GM13977 (cell line): Measurements from ENCODE around the gene LGR6.

Experiments used
- DNase-seq: peaks from one replicate; pipeline ENCODE4 v3.0.0; 2012; ENCODE audit warnings: low spot score
- in situ Hi-C: fragments of 300-500 bp; cut with MboI; formaldehyde crosslinking; loops from one replicate; pipeline ENCODE4 v1.12.0; 2022; ENCODE audit warnings: low sequenced_read_pairs, low pct_unique_long_range_greater_than_20kb, mixed read lengths, inconsistent platforms; ENCODE audit not compliant: unreplicated experiment
- TF ChIP-seq, protein P1 (sequence below): IDR thresholded peaks from 2 replicates; pipeline ENCODE4 v1.5.1; 2012; ENCODE audit warnings: mild to moderate bottlenecking, control low read depth; ENCODE audit not compliant: insufficient read depth; ENCODE audit errors: extremely low read depth, missing control alignments

The LGR6 gene

DNA sequence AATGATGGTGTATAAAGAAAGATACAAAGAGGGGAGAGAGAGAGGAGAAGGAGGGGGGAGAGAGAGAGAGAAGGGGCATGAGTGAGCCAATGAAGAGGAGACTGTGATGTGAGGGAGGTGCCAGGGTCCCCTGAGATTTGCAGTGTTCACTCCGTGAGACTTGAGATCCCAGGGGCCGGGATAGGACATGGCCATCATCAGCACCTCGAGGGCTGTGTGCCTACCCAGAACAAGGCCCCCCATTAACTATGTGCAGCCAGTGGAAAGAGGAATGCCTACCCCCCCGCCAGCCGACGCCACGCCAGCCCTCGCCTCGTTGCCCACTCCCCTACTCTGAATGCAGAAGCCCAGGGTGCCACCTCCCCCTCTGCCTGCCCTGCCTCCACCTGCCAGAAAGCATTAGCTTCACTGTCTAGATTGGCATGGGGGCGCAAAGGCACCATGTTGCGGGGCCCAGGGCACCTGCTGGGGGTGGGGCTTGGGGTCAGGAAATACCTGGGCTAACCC lies 14.8 kb downstream of the LGR6 start:
- TF ChIP-seq, protein P1, sequence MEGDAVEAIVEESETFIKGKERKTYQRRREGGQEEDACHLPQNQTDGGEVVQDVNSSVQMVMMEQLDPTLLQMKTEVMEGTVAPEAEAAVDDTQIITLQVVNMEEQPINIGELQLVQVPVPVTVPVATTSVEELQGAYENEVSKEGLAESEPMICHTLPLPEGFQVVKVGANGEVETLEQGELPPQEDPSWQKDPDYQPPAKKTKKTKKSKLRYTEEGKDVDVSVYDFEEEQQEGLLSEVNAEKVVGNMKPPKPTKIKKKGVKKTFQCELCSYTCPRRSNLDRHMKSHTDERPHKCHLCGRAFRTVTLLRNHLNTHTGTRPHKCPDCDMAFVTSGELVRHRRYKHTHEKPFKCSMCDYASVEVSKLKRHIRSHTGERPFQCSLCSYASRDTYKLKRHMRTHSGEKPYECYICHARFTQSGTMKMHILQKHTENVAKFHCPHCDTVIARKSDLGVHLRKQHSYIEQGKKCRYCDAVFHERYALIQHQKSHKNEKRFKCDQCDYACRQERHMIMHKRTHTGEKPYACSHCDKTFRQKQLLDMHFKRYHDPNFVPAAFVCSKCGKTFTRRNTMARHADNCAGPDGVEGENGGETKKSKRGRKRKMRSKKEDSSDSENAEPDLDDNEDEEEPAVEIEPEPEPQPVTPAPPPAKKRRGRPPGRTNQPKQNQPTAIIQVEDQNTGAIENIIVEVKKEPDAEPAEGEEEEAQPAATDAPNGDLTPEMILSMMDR, result no peak
- DNase-seq, result no peak
- in situ Hi-C loops, result no loop called here

DNA sequence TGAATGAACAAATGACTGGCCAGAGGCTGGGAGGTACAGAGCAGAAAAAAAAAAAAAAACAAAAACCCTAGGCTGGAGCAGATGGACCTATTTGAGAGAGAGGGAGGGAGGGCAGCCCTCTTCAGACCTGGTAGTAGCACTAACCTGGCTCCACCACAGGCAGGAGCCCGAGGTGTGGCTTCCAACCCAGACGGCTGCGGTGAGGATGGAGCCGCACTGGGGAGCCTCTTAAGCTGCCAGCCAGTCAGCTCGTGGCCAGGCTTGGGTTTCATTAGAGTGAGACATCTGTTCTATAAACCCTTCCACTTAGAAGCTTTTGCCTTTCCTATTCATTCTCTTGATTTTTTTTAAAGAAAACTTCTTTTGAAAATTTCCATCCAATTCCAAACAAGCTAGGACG lies 16.8 kb downstream of the LGR6 start:
- in situ Hi-C loops, result no loop called here
- no peak for DNase-seq
- TF ChIP-seq, protein P1, result no peak

DNA sequence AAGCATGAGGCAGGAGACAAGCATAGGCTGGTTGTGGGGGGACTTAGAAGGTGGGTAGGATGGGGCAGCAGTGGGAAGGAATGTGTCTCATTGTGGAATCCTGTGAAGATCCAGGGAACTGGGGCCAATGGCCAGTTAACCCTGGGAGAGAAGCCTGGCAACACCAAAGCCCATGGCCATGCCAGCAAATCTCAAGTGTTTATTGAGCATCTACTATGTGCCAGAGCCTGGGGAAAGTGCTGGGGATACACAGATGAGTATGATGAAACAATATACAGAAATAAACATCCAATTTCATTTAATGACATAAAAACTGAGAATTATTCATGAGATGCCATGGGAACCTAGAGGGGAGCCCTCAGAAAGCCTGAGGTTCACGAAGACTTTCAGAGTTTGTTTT lies 17.4 kb downstream of the LGR6 start:
- DNase-seq, result no peak
- TF ChIP-seq, protein P1, result no peak
- in situ Hi-C loops, result no loop called here

DNA sequence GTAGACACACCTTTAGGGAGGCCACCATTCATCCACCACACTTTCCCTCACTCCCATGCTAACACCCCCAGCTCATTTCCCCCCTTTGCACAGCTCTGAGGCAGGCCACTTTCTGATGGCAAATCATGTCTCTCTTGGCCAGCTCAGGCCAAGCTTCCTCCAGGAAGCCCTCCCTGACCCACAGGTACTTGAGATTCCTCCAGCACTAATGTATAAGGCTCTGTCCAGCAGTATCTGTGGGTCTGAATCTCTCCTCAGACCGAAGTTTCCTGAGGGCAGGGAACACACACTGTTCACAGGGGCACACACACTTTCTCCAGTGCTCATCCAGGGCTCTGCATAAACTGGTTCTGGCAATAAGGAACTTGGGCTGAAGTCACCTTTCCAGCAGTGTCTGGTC lies 19.2 kb downstream of the LGR6 start:
- in situ Hi-C loops, result no loop called here
- no peak for DNase-seq

DNA sequence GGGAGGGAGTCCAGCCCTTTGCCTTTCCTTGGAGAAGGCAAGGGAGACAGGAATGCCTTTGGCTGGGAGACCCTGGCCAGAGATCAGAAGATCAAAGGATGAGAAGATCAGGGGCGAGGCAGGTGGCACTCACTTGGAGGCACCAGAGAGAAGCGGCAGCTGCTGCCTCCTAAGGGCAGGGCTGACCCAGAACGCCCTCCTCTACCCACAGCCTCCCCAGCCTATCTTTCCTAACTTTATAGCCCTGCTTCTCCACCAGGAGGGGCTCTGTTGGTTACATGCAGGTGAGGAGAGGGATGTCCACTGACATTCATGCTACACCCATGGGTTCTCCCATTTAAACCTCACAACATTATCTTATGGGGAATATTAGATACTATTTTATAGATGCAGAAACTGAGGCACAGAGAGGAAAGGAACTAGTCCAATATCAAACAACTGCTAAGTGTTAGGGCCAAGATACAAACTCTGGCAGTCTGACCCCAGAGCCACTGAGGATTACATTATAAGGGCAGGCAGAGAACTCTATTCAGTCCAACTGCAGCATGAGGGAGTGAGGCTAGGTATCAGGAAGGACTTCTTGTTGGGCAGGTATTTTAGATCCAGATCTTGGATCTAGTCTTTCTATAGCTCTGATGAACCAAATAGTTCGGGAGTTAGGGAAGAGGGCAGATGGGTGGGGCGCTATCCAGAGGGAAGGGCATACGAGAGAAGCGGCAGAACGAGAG lies 19.9 kb downstream of the LGR6 start:
- DNase-seq, result no peak
- in situ Hi-C loops, result no loop called here

More for the DNA sequence above, 19.2 kb downstream of the LGR6 start:
- TF ChIP-seq, protein P1, result no peak

DNA sequence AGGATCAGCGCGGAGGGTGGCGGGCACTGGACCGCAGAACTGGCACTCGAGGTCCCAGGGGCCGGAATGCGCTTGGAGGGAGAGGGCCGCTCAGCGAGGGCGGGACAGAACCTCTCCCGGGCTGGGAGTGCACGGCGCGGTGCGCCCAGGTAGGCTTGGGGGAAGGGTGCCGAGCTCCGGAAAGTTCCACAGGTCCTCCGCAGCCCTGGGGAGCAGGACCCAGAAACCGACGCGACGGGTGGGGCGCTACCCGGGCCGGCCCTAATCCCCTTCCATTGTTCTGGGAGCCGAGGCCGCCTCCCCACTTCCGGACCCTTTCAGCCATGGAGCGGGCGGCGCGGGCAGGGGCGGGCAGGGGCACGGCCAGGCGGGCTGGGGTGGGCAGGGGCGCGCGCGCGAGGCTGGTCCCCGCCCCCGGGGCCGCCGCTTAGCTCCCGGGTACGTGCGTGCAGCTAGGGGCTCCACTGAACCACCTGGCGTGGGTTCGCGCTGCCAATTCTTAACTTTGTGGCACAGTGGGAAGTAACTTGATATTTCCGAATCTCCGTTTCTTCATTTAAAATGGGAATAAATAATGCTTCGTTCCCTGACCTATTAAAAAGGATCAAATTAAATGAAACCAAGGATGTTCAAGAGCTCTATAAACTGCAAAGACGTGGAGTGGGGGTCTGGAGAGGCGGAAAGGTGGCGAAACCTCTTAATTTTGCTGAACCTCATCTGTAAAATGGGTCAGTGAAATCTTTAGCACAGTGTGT lies 20.7 kb downstream of the LGR6 start:
- in situ Hi-C loops, result no loop called here
- TF ChIP-seq, protein P1, result no peak
- no peak for DNase-seq

More for the DNA sequence above, 19.9 kb downstream of the LGR6 start:
- TF ChIP-seq, protein P1, result no peak
